ENCODE measurements around the gene P2RX7.

P2RX7 gene

DNA sequence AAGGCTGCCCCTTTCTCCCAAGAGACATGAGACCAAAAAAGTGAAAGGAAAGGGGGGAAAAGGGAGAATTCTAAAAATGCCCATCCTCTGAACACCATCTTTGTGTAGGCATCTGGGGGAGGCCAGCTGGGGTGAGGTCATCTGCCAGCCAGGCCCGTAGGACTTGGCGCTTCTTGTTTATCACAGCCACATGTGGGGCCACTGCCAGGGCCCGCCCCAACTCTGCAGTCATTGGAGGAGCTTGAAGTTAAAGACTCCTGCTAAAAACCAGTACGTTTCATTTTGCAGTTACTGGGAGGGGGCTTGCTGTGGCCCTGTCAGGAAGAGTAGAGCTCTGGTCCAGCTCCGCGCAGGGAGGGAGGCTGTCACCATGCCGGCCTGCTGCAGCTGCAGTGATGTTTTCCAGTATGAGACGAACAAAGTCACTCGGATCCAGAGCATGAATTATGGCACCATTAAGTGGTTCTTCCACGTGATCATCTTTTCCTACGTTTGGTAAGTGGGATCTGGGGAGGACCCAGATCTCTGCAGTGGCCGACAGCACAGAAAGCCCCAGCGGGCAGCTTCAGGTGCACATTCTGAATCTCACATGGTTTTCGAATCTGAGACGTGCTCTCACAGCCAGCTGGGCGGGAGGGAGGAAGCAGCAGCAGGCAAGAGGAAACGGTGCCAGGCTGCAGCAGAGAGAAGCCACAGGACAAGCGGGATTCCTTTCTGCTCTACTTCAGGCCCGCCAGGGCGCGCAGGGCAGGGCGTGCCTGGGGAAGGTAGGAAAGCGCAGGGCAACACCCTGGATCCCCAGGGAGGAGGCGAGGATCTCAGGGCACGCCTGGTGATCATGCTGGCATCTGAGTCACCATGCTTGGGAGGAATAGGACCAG, at the start of gene P2RX7:
P2RX7 (plus strand) TSS at position 276 of the 881 bp plus-strand sequence; CDS start at position 371, 95 bp downstream.
- H3K9me3 ChIP-seq (ENCODE audit: control insufficient read depth, low read length): no peaks in the 10 kb centered on the region
- H3K9ac ChIP-seq (ENCODE audit: low read length): peak within 1 kb of the TSS; percentile 59
- peak within 1 kb of the TSS; percentile 80 for H3K4me3 ChIP-seq (ENCODE audit: low read length)
- peaks cover 17% of the 10 kb centered on the region for H3K4me1 ChIP-seq (ENCODE audit: control insufficient read depth, insufficient read depth, low read length)
- peak; percentile 57 for DNase-seq (ENCODE audit: low read depth)
- H3K27me3 ChIP-seq (replicated peaks; ENCODE audit: control insufficient read depth, insufficient read depth, low read length): peaks cover 8% of the 10 kb centered on the region
- H3K36me3 ChIP-seq (ENCODE audit: control insufficient read depth, insufficient read depth, low read length, severe bottlenecking): no peaks in the 10 kb centered on the region

- no peaks in the 10 kb centered on the region for H3K36me3 ChIP-seq (ENCODE audit: control insufficient read depth, insufficient read depth, low read length, severe bottlenecking)
- H3K4me3 ChIP-seq (ENCODE audit: low read length): no peak overlapping the region
- no peak overlapping the region for H3K9ac ChIP-seq (ENCODE audit: low read length)
- no peak for DNase-seq (ENCODE audit: low read depth)
- H3K9me3 ChIP-seq (ENCODE audit: control insufficient read depth, low read length): no peaks in the 10 kb centered on the region
- no peaks in the 10 kb centered on the region for H3K4me1 ChIP-seq (ENCODE audit: control insufficient read depth, insufficient read depth, low read length)
- peaks cover 8% of the 10 kb centered on the region for H3K27me3 ChIP-seq (replicated peaks; ENCODE audit: control insufficient read depth, insufficient read depth, low read length)
Measured at GRCh38 chr12:121084229-121084628, 48.4 kb upstream of the P2RX7 start.

DNA sequence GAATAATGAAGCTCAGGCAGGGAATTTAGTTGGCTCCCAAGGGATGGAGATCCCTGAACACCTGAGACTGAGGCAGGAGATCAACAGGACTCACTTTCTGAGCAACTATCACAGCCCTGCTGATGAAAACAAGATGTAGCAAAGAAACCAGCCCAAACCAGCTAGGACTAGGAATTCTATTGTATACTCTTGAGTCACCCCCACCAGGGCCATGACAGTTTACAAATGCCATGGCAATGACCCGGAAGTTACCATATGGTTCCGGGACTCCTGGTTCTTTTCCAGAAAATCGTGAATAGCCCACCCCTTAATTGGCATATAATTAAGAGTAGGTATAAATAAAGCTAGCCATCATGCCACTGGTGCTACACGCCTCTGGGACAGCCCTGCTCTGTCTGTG, 47.6 kb upstream of the P2RX7 start:
- no peaks in the 10 kb centered on the region for H3K36me3 ChIP-seq (ENCODE audit: control insufficient read depth, insufficient read depth, low read length, severe bottlenecking)
- H3K4me3 ChIP-seq (ENCODE audit: low read length): no peak overlapping the region
- DNase-seq (ENCODE audit: low read depth): no peak
- no peaks in the 10 kb centered on the region for H3K9me3 ChIP-seq (ENCODE audit: control insufficient read depth, low read length)
- peaks cover 10% of the 10 kb centered on the region for H3K27me3 ChIP-seq (replicated peaks; ENCODE audit: control insufficient read depth, insufficient read depth, low read length)
- no peak overlapping the region for H3K9ac ChIP-seq (ENCODE audit: low read length)
- H3K4me1 ChIP-seq (ENCODE audit: control insufficient read depth, insufficient read depth, low read length): no peaks in the 10 kb centered on the region

DNA sequence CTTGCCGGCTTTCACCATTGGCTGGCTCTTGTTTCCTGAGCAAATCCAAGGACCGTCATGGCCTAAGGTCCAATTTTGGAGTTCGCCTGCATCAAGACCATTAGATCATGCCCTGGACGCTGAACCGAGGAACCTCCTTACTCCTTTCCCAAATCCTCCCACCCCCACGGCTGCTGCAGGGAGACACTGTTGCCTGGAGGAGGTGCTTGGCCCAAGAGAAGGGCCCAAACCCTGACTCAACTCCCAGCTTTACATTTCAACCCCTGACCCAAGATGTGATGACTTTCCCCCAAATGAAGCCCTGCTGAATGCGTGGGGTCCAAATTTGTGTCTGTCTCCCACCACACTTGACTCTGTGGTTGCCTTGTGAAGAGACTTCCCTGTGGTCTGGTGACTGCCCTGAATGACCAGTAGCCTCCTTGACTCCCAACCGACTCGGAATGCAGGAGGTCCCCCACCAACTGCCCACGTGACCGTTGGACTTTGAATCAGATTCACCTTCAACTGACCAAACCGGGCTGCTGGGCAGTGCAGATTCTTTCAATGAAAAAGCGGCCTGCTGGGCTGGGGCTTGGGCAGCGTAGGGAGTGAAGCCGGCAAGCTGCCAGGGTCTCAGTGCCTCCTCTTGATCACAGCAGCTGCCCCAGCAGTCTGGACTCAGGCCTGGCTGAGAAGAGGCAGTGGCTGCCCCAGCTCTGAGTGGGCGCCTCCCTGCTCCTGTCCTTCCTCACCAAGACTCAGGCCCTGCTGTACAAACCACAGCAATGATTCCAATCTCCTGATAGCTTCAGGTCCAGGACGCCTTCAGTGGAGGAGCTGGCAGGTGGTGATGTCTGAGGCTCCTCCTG, 46.9 kb upstream of the P2RX7 start:
- Histone ChIP-seq H3K9me3 (ENCODE audit: control insufficient read depth, low read length) (no peaks in the 10 kb centered on the region), H3K36me3 (ENCODE audit: control insufficient read depth, insufficient read depth, low read length, severe bottlenecking) (no peaks in the 10 kb centered on the region), H3K9ac (ENCODE audit: low read length) (no peak overlapping the region), H3K27me3 (replicated peaks; ENCODE audit: control insufficient read depth, insufficient read depth, low read length) (peaks cover 16% of the 10 kb centered on the region), H3K4me1 (ENCODE audit: control insufficient read depth, insufficient read depth, low read length) (no peaks in the 10 kb centered on the region), H3K4me3 (ENCODE audit: low read length) (no peak overlapping the region)
- DNase-seq (ENCODE audit: low read depth): no peak

DNA sequence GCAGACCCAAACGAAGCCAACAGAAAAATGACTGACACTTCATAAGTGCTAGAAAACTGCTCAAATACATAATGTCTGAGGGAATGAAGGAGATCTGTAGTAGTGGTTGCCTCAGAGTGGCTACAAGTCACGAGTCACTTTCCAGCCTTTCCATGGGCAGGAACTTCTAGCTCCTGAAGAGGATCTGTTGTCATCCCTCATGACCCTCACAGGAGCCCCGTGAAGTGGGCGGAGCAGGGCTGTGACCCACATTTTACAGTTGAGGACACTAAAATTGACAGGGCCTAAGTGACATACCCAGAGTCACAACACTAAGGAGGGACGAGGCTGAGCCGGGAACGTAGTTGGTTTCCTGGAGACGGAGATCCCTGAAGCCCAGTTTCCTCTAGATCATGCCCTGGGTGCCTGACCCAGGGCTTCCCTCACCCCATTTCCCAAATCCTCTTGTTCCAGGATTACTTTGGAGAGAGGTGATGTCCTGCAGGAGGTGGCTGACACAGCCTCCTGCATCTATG, 45.8 kb upstream of the P2RX7 start:
- H3K4me3 ChIP-seq (ENCODE audit: low read length): no peak overlapping the region
- H3K36me3 ChIP-seq (ENCODE audit: control insufficient read depth, insufficient read depth, low read length, severe bottlenecking): no peaks in the 10 kb centered on the region
- no peaks in the 10 kb centered on the region for H3K4me1 ChIP-seq (ENCODE audit: control insufficient read depth, insufficient read depth, low read length)
- DNase-seq (ENCODE audit: low read depth): no peak
- peaks cover 22% of the 10 kb centered on the region for H3K27me3 ChIP-seq (replicated peaks; ENCODE audit: control insufficient read depth, insufficient read depth, low read length)
- no peak overlapping the region for H3K9ac ChIP-seq (ENCODE audit: low read length)
- H3K9me3 ChIP-seq (ENCODE audit: control insufficient read depth, low read length): no peaks in the 10 kb centered on the region

- peaks cover 30% of the 10 kb centered on the region for H3K27me3 ChIP-seq (replicated peaks; ENCODE audit: control insufficient read depth, insufficient read depth, low read length)
Measured at GRCh38 chr12:121087467-121088194, 45.0 kb upstream of the P2RX7 start.

GRCh38 chr12:121088195-121088585, 44.5 kb upstream of the P2RX7 start:
- Histone ChIP-seq H3K4me3 (ENCODE audit: low read length) (no peak overlapping the region), H3K9ac (ENCODE audit: low read length) (no peak overlapping the region), H3K36me3 (ENCODE audit: control insufficient read depth, insufficient read depth, low read length, severe bottlenecking) (no peaks in the 10 kb centered on the region), H3K27me3 (replicated peaks; ENCODE audit: control insufficient read depth, insufficient read depth, low read length) (peaks cover 32% of the 10 kb centered on the region), H3K4me1 (ENCODE audit: control insufficient read depth, insufficient read depth, low read length) (no peaks in the 10 kb centered on the region), H3K9me3 (ENCODE audit: control insufficient read depth, low read length) (no peaks in the 10 kb centered on the region)
- DNase-seq (ENCODE audit: low read depth): no peak

More at GRCh38 chr12:121087467-121088194, 45.0 kb upstream of the P2RX7 start:
- H3K9me3 ChIP-seq (ENCODE audit: control insufficient read depth, low read length): no peaks in the 10 kb centered on the region
- H3K4me3 ChIP-seq (ENCODE audit: low read length): no peak overlapping the region
- H3K9ac ChIP-seq (ENCODE audit: low read length): no peak overlapping the region
- no peaks in the 10 kb centered on the region for H3K36me3 ChIP-seq (ENCODE audit: control insufficient read depth, insufficient read depth, low read length, severe bottlenecking)
- no peaks in the 10 kb centered on the region for H3K4me1 ChIP-seq (ENCODE audit: control insufficient read depth, insufficient read depth, low read length)
- DNase-seq (ENCODE audit: low read depth): no peak

DNA sequence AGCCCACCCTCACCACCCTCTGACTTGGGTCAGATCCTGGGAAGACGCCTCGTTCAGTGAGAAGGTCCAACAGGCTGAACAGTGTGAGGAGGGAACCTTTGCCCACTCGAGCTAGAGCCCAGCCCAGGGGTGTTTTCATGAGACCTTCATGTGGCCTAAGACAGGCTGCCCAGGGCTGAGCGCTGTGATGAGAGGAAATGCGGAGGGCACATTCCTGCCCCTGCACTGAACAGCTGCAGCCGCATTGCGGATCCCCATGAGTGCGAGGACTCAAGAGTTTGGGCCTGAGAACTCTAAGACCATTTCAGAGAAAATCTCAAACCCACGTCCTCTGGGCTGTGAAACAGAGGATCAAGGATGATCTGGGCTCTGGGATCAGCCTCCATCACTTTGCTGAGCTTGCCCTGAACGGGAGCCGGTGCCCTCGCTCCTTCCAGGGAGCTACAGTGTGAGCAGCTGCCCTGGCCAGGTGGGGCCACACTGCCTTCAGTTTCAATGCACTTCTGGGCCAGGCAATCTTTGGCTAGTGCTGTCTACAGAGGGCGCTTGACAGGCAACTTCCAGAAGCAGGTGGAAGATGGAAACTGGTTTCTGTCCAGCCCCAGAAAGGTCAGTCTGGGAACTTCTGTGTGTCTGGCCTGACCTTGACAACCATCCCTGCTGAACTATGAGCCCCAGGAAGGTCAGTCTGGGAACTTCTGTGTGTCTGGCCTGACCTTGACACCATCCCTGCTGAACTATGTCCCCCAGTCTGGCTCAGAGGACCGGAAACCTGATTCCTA, 43.5 kb upstream of the P2RX7 start:
- Histone ChIP-seq H3K4me1 (ENCODE audit: control insufficient read depth, insufficient read depth, low read length) (no peaks in the 10 kb centered on the region), H3K9me3 (ENCODE audit: control insufficient read depth, low read length) (no peaks in the 10 kb centered on the region), H3K9ac (ENCODE audit: low read length) (no peak overlapping the region), H3K36me3 (ENCODE audit: control insufficient read depth, insufficient read depth, low read length, severe bottlenecking) (no peaks in the 10 kb centered on the region), H3K4me3 (ENCODE audit: low read length) (no peak overlapping the region), H3K27me3 (replicated peaks; ENCODE audit: control insufficient read depth, insufficient read depth, low read length) (peaks cover 34% of the 10 kb centered on the region)
- DNase-seq (ENCODE audit: low read depth): no peak

DNA sequence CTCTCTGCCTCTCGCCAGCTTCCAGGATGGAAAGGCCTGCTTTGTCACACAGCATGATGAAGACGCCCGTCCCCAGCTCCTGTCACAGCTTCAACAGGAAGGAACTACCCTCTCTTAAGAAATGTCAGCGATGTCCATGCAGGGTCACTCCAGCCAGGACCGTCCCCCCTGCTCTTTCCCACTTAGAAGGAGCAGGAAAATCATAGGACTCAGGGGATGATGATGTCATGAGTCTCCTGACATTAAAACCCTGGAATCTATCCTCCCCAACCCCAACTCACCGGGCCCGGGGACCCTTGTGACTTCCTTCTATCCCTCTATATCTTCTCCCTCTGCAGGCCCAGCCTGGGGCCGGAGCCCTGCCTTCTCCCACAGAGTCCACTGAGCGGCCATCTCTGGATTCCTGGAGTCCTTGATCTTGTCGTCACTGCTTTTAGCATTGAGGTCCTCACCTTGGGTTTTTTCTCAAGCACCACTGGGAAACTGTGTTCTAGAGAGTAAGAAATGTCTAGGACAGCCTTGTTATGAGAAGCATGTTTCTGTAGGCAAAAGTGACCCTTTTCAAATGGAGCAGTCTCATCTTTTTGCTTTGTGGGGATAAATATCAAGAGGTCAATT, 42.8 kb upstream of the P2RX7 start:
- Histone ChIP-seq H3K27me3 (replicated peaks; ENCODE audit: control insufficient read depth, insufficient read depth, low read length) (peaks cover 35% of the 10 kb centered on the region), H3K4me1 (ENCODE audit: control insufficient read depth, insufficient read depth, low read length) (no peaks in the 10 kb centered on the region), H3K4me3 (ENCODE audit: low read length) (no peak overlapping the region), H3K9me3 (ENCODE audit: control insufficient read depth, low read length) (no peaks in the 10 kb centered on the region), H3K36me3 (ENCODE audit: control insufficient read depth, insufficient read depth, low read length, severe bottlenecking) (no peaks in the 10 kb centered on the region), H3K9ac (ENCODE audit: low read length) (no peak overlapping the region)
- DNase-seq (ENCODE audit: low read depth): no peak
